Measurements from ENCODE around the gene DTD1.

The DTD1 gene

GRCh38 chr20:18571578-18571977, 16.3 kb upstream of the DTD1 start (continued):
- TF ChIP-seq ZNF518A (tag by site-specific recombination; conservative IDR thresholded peaks at IDR 0.05; ENCODE audit: low read depth) = no peak
- TF ChIP-seq ZNF433 (tag by site-specific recombination; IDR thresholded peaks at IDR 0.05; ENCODE audit: low read depth) = no peak
- TF ChIP-seq ZNF416 (tag by site-specific recombination; IDR thresholded peaks at IDR 0.05) = no peak

GRCh38 chr20:18577942-18578341, 9.9 kb upstream of the DTD1 start:
- Histone ChIP-seq H3K27ac (ENCODE audit: extremely low read depth, low read depth, low read length) (no peak overlapping the region), H3K9me3 (ENCODE audit: control insufficient read depth, insufficient read depth, low read depth, low read length) (no peaks in the 10 kb centered on the region), H3K4me1 (ENCODE audit: control insufficient read depth, insufficient read depth, low read length) (no peaks in the 10 kb centered on the region), H3K4me3 (ENCODE audit: low read depth, low read length) (no peak overlapping the region), H3K36me3 (ENCODE audit: control insufficient read depth in 2 of 2, insufficient read depth in 1 of 2, low read length in 2 of 2) (no peaks in the 10 kb centered on the region)
- TF ChIP-seq ZSCAN30 (tag by site-specific recombination; IDR thresholded peaks at IDR 0.05) (no peak), ZNF792 (tag by site-specific recombination; IDR thresholded peaks at IDR 0.05) (no peak), ZNF473 (tag by site-specific recombination; IDR thresholded peaks at IDR 0.05) (no peak), ZNF37A (tag by site-specific recombination; IDR thresholded peaks at IDR 0.05) (no peak), PRDM10 (tag by site-specific recombination; IDR thresholded peaks at IDR 0.05) (no peak), ZNF16 (tag by site-specific recombination; IDR thresholded peaks at IDR 0.05; ENCODE audit: low read depth) (no peak), ZNF132 (tag by site-specific recombination; IDR thresholded peaks at IDR 0.05; ENCODE audit: borderline replicate concordance) (no peak), ZNF580 (tag by site-specific recombination; IDR thresholded peaks at IDR 0.05) (no peak), ZNF791 (tag by site-specific recombination; IDR thresholded peaks at IDR 0.05) (no peak), ZNF513 (tag by site-specific recombination; IDR thresholded peaks at IDR 0.05) (no peak), ZNF701 (tag by site-specific recombination; IDR thresholded peaks at IDR 0.05) (no peak), MZF1 (tag by site-specific recombination; IDR thresholded peaks at IDR 0.05; ENCODE audit: borderline replicate concordance) (no peak), ZNF629 (tag by site-specific recombination; IDR thresholded peaks at IDR 0.05) (no peak), ZNF202 (tag by site-specific recombination; IDR thresholded peaks at IDR 0.05; ENCODE audit: borderline replicate concordance) (no peak), PATZ1 (tag by site-specific recombination; IDR thresholded peaks at IDR 0.05) (no peak)
- ChIA-PET CTCF (no interaction called here), POLR2A (no interaction called here)

Data from HEK293 (cell line).